Activated T-cell treated with anti-CD3 and anti-CD28 coated beads, Interleukin-2, amount 50 U/mL, for 4 hours (primary cell): ENCODE results near the gene KHDC4. TPM values are rescaled to one million over a fixed set of nuclear protein-coding genes. Genes with fewer than 3 reads are reported as not detected.

Experiments
- ATAC-seq, 2 donors: fragments of 200-7000 bp; cut with Tn5 transposase; one replicate each; pipeline ENCODE4 v1.10.0; 2021
- DNase-seq: peaks from one replicate; pipeline ENCODE4 v3.0.0-alpha.2; 2020
- H3K27me3 Mint-ChIP-seq: one replicate; pipeline ENCODE4 v1.8.0; 2021; ENCODE audit warnings: low read depth, mixed read lengths
- H3K36me3 Mint-ChIP-seq: one replicate; pipeline ENCODE4 v1.8.0; 2022; ENCODE audit warnings: mixed read lengths; ENCODE audit not compliant: insufficient read depth
- H3K4me1 Mint-ChIP-seq: one replicate; pipeline ENCODE4 v1.8.0; 2021; ENCODE audit warnings: low read depth, mixed read lengths
- H3K4me3 Mint-ChIP-seq: one replicate; pipeline ENCODE4 v1.8.0; 2021; ENCODE audit warnings: mild to moderate bottlenecking, moderate library complexity, mixed read lengths
- H3K9me3 Mint-ChIP-seq: one replicate; pipeline ENCODE4 v1.8.0; 2021; ENCODE audit warnings: mixed read lengths
- total RNA-seq, 3 donors: library from RNA; stranded (reverse); gene quantifications; one replicate each; pipeline ENCODE4 v1.2.1, GENCODE V29; 2021

The KHDC4 gene
- total RNA-seq, 3 donors from 2014 or later, result 32.2 to 38.3 (median 37.9) TPM

- ATAC-seq, result no peak
- Mint-ChIP-seq H3K4me3 (peak overlapping the region; percentile 95), H3K9me3 (no peaks in the 10 kb centered on the region), H3K4me1 (peaks cover 75% of the 10 kb centered on the region), H3K27me3 (no peaks in the 10 kb centered on the region), H3K36me3 (peaks cover 24% of the 10 kb centered on the region)
- no peak for DNase-seq
These were observed 40.2 kb upstream of the KHDC4 start for GRCh38 chr1:155974208-155975115.

GRCh38 chr1:155973723-155974122 lies 39.5 kb upstream of the KHDC4 start:
- Mint-ChIP-seq H3K27me3 (no peaks in the 10 kb centered on the region), H3K4me1 (peaks cover 79% of the 10 kb centered on the region), H3K4me3 (peak overlapping the region; percentile 95), H3K9me3 (no peaks in the 10 kb centered on the region), H3K36me3 (peaks cover 29% of the 10 kb centered on the region)
- ATAC-seq (no peak), DNase-seq (no peak)

- Mint-ChIP-seq H3K4me3 (peak overlapping the region; percentile 47), H3K4me1 (peaks cover 93% of the 10 kb centered on the region), H3K9me3 (no peaks in the 10 kb centered on the region), H3K27me3 (no peaks in the 10 kb centered on the region), H3K36me3 (peaks cover 29% of the 10 kb centered on the region)
- DNase-seq, result no peak
- no peak for ATAC-seq
These were observed 37.9 kb upstream of the KHDC4 start for GRCh38 chr1:155971910-155972809.

GRCh38 chr1:155970531-155971167 lies 36.4 kb upstream of the KHDC4 start:
- peaks cover 32% of the 10 kb centered on the region for H3K36me3 Mint-ChIP-seq
- H3K4me1 Mint-ChIP-seq, result peaks cover 93% of the 10 kb centered on the region
- DNase-seq (peak; percentile 25), ATAC-seq (peak; percentile 53 to 62)
- H3K4me3 Mint-ChIP-seq, result peak overlapping the region; percentile 71
- H3K27me3 Mint-ChIP-seq, result no peaks in the 10 kb centered on the region
- no peaks in the 10 kb centered on the region for H3K9me3 Mint-ChIP-seq

GRCh38 chr1:155969377-155969791 lies 35.2 kb upstream of the KHDC4 start:
- DNase-seq (no peak), ATAC-seq (no peak)
- peaks cover 37% of the 10 kb centered on the region for H3K36me3 Mint-ChIP-seq
- H3K4me1 Mint-ChIP-seq, result peaks cover 80% of the 10 kb centered on the region
- H3K9me3 Mint-ChIP-seq, result no peaks in the 10 kb centered on the region
- H3K27me3 Mint-ChIP-seq, result no peaks in the 10 kb centered on the region
- H3K4me3 Mint-ChIP-seq, result peak overlapping the region; percentile 45

GRCh38 chr1:155968670-155969069 lies 34.5 kb upstream of the KHDC4 start:
- Mint-ChIP-seq H3K9me3 (no peaks in the 10 kb centered on the region), H3K27me3 (no peaks in the 10 kb centered on the region), H3K4me1 (peaks cover 74% of the 10 kb centered on the region), H3K4me3 (peak overlapping the region; percentile 33), H3K36me3 (peaks cover 41% of the 10 kb centered on the region)
- DNase-seq, result no peak
- ATAC-seq, result no peak

GRCh38 chr1:155968051-155968400 lies 33.8 kb upstream of the KHDC4 start:
- H3K36me3 Mint-ChIP-seq, result peaks cover 38% of the 10 kb centered on the region
- H3K4me1 Mint-ChIP-seq, result peaks cover 67% of the 10 kb centered on the region
- H3K9me3 Mint-ChIP-seq, result no peaks in the 10 kb centered on the region
- no peak overlapping the region for H3K4me3 Mint-ChIP-seq
- no peak for ATAC-seq
- no peaks in the 10 kb centered on the region for H3K27me3 Mint-ChIP-seq
- no peak for DNase-seq

- Mint-ChIP-seq H3K9me3 (no peaks in the 10 kb centered on the region), H3K36me3 (peaks cover 39% of the 10 kb centered on the region), H3K27me3 (no peaks in the 10 kb centered on the region), H3K4me3 (peak overlapping the region; percentile 39), H3K4me1 (peaks cover 62% of the 10 kb centered on the region)
- DNase-seq, result no peak
- no peak for ATAC-seq
These were observed 33.3 kb upstream of the KHDC4 start for GRCh38 chr1:155967341-155968050.

- Mint-ChIP-seq H3K9me3 (no peaks in the 10 kb centered on the region), H3K4me1 (peaks cover 60% of the 10 kb centered on the region), H3K27me3 (no peaks in the 10 kb centered on the region), H3K36me3 (peaks cover 41% of the 10 kb centered on the region), H3K4me3 (peak overlapping the region; percentile 46)
- DNase-seq (no peak), ATAC-seq (no peak)
These were observed 32.5 kb upstream of the KHDC4 start for GRCh38 chr1:155966750-155967149.

- Mint-ChIP-seq H3K36me3 (peaks cover 44% of the 10 kb centered on the region), H3K4me1 (peaks cover 56% of the 10 kb centered on the region), H3K9me3 (no peaks in the 10 kb centered on the region), H3K27me3 (no peaks in the 10 kb centered on the region), H3K4me3 (peak overlapping the region; percentile 19)
- DNase-seq, result no peak
- ATAC-seq, result no peak
These were observed 31.9 kb upstream of the KHDC4 start for GRCh38 chr1:155966135-155966534.

GRCh38 chr1:155964193-155964592 lies 30.0 kb upstream of the KHDC4 start:
- no peak for ATAC-seq
- no peaks in the 10 kb centered on the region for H3K27me3 Mint-ChIP-seq
- no peak for DNase-seq
- H3K9me3 Mint-ChIP-seq, result no peaks in the 10 kb centered on the region
- H3K4me1 Mint-ChIP-seq, result peaks cover 39% of the 10 kb centered on the region
- no peak overlapping the region for H3K4me3 Mint-ChIP-seq
- peaks cover 46% of the 10 kb centered on the region for H3K36me3 Mint-ChIP-seq

- ATAC-seq, result no peak
These were observed 28.5 kb upstream of the KHDC4 start for GRCh38 chr1:155962599-155963211.

GRCh38 chr1:155961937-155962336 lies 27.7 kb upstream of the KHDC4 start:
- no peak overlapping the region for H3K4me3 Mint-ChIP-seq
- peaks cover 16% of the 10 kb centered on the region for H3K4me1 Mint-ChIP-seq
- ATAC-seq, result no peak
- H3K27me3 Mint-ChIP-seq, result no peaks in the 10 kb centered on the region
- H3K36me3 Mint-ChIP-seq, result peaks cover 51% of the 10 kb centered on the region
- no peak for DNase-seq
- no peaks in the 10 kb centered on the region for H3K9me3 Mint-ChIP-seq

More at GRCh38 chr1:155962599-155963211, 28.5 kb upstream of the KHDC4 start:
- no peaks in the 10 kb centered on the region for H3K27me3 Mint-ChIP-seq
- no peaks in the 10 kb centered on the region for H3K9me3 Mint-ChIP-seq
- H3K36me3 Mint-ChIP-seq, result peaks cover 43% of the 10 kb centered on the region
- DNase-seq, result no peak
- no peak overlapping the region for H3K4me3 Mint-ChIP-seq
- peaks cover 24% of the 10 kb centered on the region for H3K4me1 Mint-ChIP-seq
